ENCODE results near the gene MAST2. TPM values are rescaled to one million over a fixed set of nuclear protein-coding genes. Genes with fewer than 3 reads are reported as not detected.

The MAST2 gene
- total and polyA plus RNA-seq, 3 experiments from 2014 or later = 5.6 to 29.9 (median 29.5) TPM

DNA sequence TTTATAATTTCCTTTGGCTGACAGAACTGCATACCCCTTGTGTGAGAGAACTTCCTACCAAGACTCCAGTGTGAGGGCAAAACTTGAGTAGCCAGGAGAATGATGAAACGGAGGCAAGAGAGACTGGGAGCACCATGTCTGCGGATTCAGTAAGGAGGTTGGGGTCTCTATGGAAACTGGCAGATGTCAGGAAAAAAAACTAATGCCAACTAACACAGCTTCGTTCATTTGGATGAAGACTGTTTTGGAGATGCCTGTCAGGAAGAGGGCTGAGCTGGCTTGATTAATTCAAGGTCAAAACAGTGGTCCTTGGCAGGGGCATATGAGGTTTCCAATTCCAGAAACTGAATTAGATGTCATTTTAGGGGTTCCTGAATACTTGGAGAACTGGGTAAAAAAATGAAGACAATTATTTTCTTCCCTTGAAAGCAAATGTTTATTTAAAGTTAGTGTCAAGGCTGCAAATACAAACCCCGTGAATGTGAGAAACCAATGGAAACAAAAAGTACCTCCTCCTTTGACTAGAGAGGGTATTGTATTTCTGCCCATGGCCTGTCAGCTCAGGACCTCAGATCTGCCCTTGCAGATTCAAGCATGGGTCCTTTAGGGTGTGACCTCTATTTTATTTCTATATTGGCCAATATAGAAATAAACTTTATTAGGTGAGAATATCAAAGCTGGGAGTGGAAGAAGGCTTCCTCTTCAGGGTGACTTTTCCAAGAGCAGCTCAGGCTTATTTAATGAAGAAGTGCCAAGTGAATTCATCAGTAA, 110.5 kb downstream of the MAST2 start:
- CTCF ChIA-PET = no interaction called here
- H3K9me3 ChIP-seq (ENCODE audit: low read length) = no peaks in the 10 kb centered on the region
- H3K36me3 Mint-ChIP-seq = peaks cover 0 to 4% (median 0%) of the 10 kb centered on the region in 3 donors

DNA sequence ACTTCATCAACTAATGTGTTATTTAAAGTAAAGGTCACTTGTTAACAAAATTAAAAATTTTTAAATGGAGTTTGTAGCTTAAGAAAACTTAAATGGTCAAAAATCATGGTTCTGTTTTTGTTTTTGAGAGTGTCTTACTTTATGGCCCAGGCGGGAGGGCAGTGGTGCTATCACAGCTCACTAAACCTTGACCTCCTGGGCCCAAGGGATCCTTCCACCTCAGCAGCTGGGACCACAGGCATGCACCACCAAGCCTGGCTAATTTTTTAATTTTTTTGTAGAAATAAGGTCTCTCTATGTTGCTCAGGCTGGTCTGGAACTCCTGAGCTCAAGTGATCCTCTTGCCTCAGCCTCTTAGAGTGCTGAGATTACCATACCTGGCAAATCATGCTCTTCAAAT, 111.4 kb downstream of the MAST2 start:
- DNase-seq = no peak
- Mint-ChIP-seq H3K9me3 (no peaks in the 10 kb centered on the region), H3K27me3 (no peaks in the 10 kb centered on the region), H3K4me3 (no peak overlapping the region), H3K4me1 (peaks cover 0 to 3% (median 0%) of the 10 kb centered on the region in 3 donors), H3K27ac (no peak overlapping the region), H3K36me3 (peaks cover 0 to 4% (median 0%) of the 10 kb centered on the region in 3 donors)
- CTCF ChIA-PET = no interaction called here
- Histone ChIP-seq H3K27me3 (ENCODE audit: insufficient read depth, low read length, poor library complexity, severe bottlenecking) (no peaks in the 10 kb centered on the region), H3K4me3 (ENCODE audit: low read length) (no peak overlapping the region), H3K36me3 (ENCODE audit: insufficient read depth, low read length) (no peaks in the 10 kb centered on the region), H3K27ac (ENCODE audit: low read depth, low read length) (no peak overlapping the region), H3K9me3 (ENCODE audit: low read length) (no peaks in the 10 kb centered on the region), H3K4me1 (ENCODE audit: insufficient read depth, low read length) (no peaks in the 10 kb centered on the region)
- POLR2A ChIA-PET = interaction anchor here (1.0 kb wide), 1 partner anchor 102 kb away, joined by 3 read pairs; no protein-coding TSS in a partner anchor

More for the DNA sequence above, 110.5 kb downstream of the MAST2 start:
- H3K27me3 ChIP-seq (ENCODE audit: insufficient read depth, low read length, poor library complexity, severe bottlenecking) = no peaks in the 10 kb centered on the region
- Mint-ChIP-seq H3K27ac (no peak overlapping the region), H3K27me3 (no peaks in the 10 kb centered on the region), H3K4me1 (peaks cover 0 to 3% (median 0%) of the 10 kb centered on the region in 3 donors), H3K9me3 (no peaks in the 10 kb centered on the region), H3K4me3 (no peak overlapping the region)
- H3K27ac ChIP-seq (ENCODE audit: low read depth, low read length) = no peak overlapping the region
- POLR2A ChIA-PET = interaction anchor here (1.0 kb wide), 1 partner anchor 102 kb away, joined by 3 read pairs; no protein-coding TSS in a partner anchor
- no peak overlapping the region for H3K4me3 ChIP-seq (ENCODE audit: low read length)
- no peak for DNase-seq
- H3K4me1 ChIP-seq (ENCODE audit: insufficient read depth, low read length) = no peaks in the 10 kb centered on the region
- H3K36me3 ChIP-seq (ENCODE audit: insufficient read depth, low read length) = no peaks in the 10 kb centered on the region

GRCh38 chr1:45922374-45922773, 119.0 kb downstream of the MAST2 start:
- Mint-ChIP-seq H3K27ac (no peak overlapping the region), H3K4me3 (no peak overlapping the region), H3K4me1 (peaks cover 0 to 7% (median 0%) of the 10 kb centered on the region in 3 donors), H3K9me3 (no peaks in the 10 kb centered on the region), H3K36me3 (peaks cover 0 to 4% (median 0%) of the 10 kb centered on the region in 3 donors), H3K27me3 (no peaks in the 10 kb centered on the region)
- no peaks in the 10 kb centered on the region for H3K9me3 ChIP-seq (ENCODE audit: low read length)
- H3K27me3 ChIP-seq (ENCODE audit: insufficient read depth, low read length, poor library complexity, severe bottlenecking) = no peaks in the 10 kb centered on the region
- no peak for DNase-seq
- no peaks in the 10 kb centered on the region for H3K36me3 ChIP-seq (ENCODE audit: insufficient read depth, low read length)
- POLR2A ChIA-PET = no interaction called here
- no peaks in the 10 kb centered on the region for H3K4me1 ChIP-seq (ENCODE audit: insufficient read depth, low read length)
- CTCF ChIA-PET = interaction anchor here (1.5 kb wide), 1 partner anchor 12 kb away, joined by 4 read pairs; no protein-coding TSS in a partner anchor
- H3K27ac ChIP-seq (ENCODE audit: low read depth, low read length) = no peak overlapping the region
- H3K4me3 ChIP-seq (ENCODE audit: low read length) = no peak overlapping the region

- Mint-ChIP-seq H3K27me3 (no peaks in the 10 kb centered on the region), H3K9me3 (no peaks in the 10 kb centered on the region), H3K36me3 (peaks cover 0 to 4% (median 0%) of the 10 kb centered on the region in 3 donors), H3K27ac (no peak overlapping the region), H3K4me1 (peaks cover 0 to 7% (median 0%) of the 10 kb centered on the region in 3 donors), H3K4me3 (no peak overlapping the region)
- no peaks in the 10 kb centered on the region for H3K27me3 ChIP-seq (ENCODE audit: insufficient read depth, low read length, poor library complexity, severe bottlenecking)
- no peaks in the 10 kb centered on the region for H3K9me3 ChIP-seq (ENCODE audit: low read length)
- H3K36me3 ChIP-seq (ENCODE audit: insufficient read depth, low read length) = no peaks in the 10 kb centered on the region
- ChIA-PET CTCF (no interaction called here), POLR2A (no interaction called here)
- H3K4me1 ChIP-seq (ENCODE audit: insufficient read depth, low read length) = no peaks in the 10 kb centered on the region
- no peak overlapping the region for H3K4me3 ChIP-seq (ENCODE audit: low read length)
- no peak overlapping the region for H3K27ac ChIP-seq (ENCODE audit: low read depth, low read length)
- DNase-seq = no peak
These were observed 119.4 kb downstream of the MAST2 start for GRCh38 chr1:45922813-45923212.

DNA sequence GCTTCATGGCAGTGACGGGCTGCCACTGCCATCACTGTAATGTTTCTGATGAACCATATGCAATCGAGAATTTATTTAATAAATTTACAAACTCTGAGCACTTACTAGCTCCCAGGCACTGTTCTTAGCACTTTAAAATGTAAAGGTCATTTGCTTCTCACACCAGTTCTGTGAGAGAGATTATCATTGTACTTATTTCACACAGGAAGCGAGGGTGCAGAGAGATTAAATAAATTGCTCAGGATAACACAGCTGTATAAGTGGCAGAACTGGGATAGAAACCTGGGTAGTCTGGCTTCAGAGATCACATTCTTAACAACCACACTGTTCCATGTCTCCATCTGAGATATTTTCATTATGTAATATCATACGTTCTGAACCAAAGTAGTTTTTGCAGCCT, 119.9 kb downstream of the MAST2 start:
- Histone ChIP-seq H3K9me3 (ENCODE audit: low read length) (no peaks in the 10 kb centered on the region), H3K4me3 (ENCODE audit: low read length) (no peak overlapping the region), H3K4me1 (ENCODE audit: insufficient read depth, low read length) (no peaks in the 10 kb centered on the region), H3K27me3 (ENCODE audit: insufficient read depth, low read length, poor library complexity, severe bottlenecking) (no peaks in the 10 kb centered on the region), H3K27ac (ENCODE audit: low read depth, low read length) (no peak overlapping the region), H3K36me3 (ENCODE audit: insufficient read depth, low read length) (no peaks in the 10 kb centered on the region)
- ChIA-PET POLR2A (no interaction called here), CTCF (no interaction called here)
- H3K27ac Mint-ChIP-seq = no peak overlapping the region
- H3K36me3 Mint-ChIP-seq = no peaks in the 10 kb centered on the region
- DNase-seq = no peak
- no peak overlapping the region for H3K4me3 Mint-ChIP-seq
- no peaks in the 10 kb centered on the region for H3K9me3 Mint-ChIP-seq
- H3K4me1 Mint-ChIP-seq = peaks cover 0 to 8% (median 0%) of the 10 kb centered on the region in 3 donors
- no peaks in the 10 kb centered on the region for H3K27me3 Mint-ChIP-seq

GRCh38 chr1:45924736-45925135, 121.3 kb downstream of the MAST2 start:
- Mint-ChIP-seq H3K4me1 (peaks cover 10 to 20% (median 11%) of the 10 kb centered on the region in 3 donors), H3K36me3 (no peaks in the 10 kb centered on the region), H3K27me3 (no peaks in the 10 kb centered on the region), H3K27ac (peak overlapping the region in 1 of 8 donors; percentile 64), H3K4me3 (no peak overlapping the region), H3K9me3 (no peaks in the 10 kb centered on the region)
- Histone ChIP-seq H3K36me3 (ENCODE audit: insufficient read depth, low read length) (no peaks in the 10 kb centered on the region), H3K27me3 (ENCODE audit: insufficient read depth, low read length, poor library complexity, severe bottlenecking) (no peaks in the 10 kb centered on the region), H3K4me1 (ENCODE audit: insufficient read depth, low read length) (no peaks in the 10 kb centered on the region), H3K9me3 (ENCODE audit: low read length) (no peaks in the 10 kb centered on the region), H3K4me3 (ENCODE audit: low read length) (no peak overlapping the region), H3K27ac (ENCODE audit: low read depth, low read length) (no peak overlapping the region)
- POLR2A ChIA-PET = no interaction called here
- no peak for DNase-seq
- CTCF ChIA-PET = no interaction called here

- CTCF ChIA-PET = no interaction called here
- Histone ChIP-seq H3K27ac (ENCODE audit: low read depth, low read length) (no peak overlapping the region), H3K27me3 (ENCODE audit: insufficient read depth, low read length, poor library complexity, severe bottlenecking) (no peaks in the 10 kb centered on the region), H3K4me3 (ENCODE audit: low read length) (no peak overlapping the region), H3K36me3 (ENCODE audit: insufficient read depth, low read length) (no peaks in the 10 kb centered on the region), H3K9me3 (ENCODE audit: low read length) (no peaks in the 10 kb centered on the region), H3K4me1 (ENCODE audit: insufficient read depth, low read length) (no peaks in the 10 kb centered on the region)
- Mint-ChIP-seq H3K4me1 (peaks cover 10 to 20% (median 11%) of the 10 kb centered on the region in 3 donors), H3K4me3 (no peak overlapping the region), H3K27me3 (no peaks in the 10 kb centered on the region), H3K9me3 (no peaks in the 10 kb centered on the region), H3K36me3 (no peaks in the 10 kb centered on the region), H3K27ac (peak overlapping the region in 1 of 8 donors; percentile 12)
- POLR2A ChIA-PET = no interaction called here
- no peak for DNase-seq
These were observed 122.4 kb downstream of the MAST2 start for GRCh38 chr1:45925728-45926287.

DNA sequence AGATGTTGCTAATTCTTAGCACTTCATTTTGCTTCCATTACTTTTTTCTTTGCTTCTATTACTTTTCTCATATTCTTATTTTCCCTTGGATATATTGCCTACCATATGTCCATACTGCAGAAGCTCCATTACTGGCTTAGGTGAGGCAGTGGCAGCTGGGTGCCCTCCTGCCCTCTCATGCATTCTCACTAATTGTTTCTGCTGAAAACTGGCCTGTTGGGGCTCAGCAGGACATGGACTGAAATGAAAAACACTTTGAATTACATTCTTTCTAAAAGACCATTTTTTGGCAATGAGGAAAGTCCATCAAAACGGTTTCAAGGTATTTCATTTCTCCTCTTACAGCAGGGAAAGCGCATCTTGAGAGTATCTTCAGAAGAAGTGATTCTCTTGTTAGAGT, 122.9 kb downstream of the MAST2 start:
- H3K4me3 Mint-ChIP-seq = no peak overlapping the region

More for the DNA sequence above, 122.9 kb downstream of the MAST2 start:
- DNase-seq = no peak
- H3K4me3 ChIP-seq (ENCODE audit: low read length) = no peak overlapping the region
- Mint-ChIP-seq H3K27me3 (no peaks in the 10 kb centered on the region), H3K4me1 (peaks cover 10 to 20% (median 11%) of the 10 kb centered on the region in 3 donors), H3K9me3 (no peaks in the 10 kb centered on the region), H3K36me3 (no peaks in the 10 kb centered on the region), H3K27ac (peak overlapping the region in 2 of 8 donors; percentile 7 to 12)
- ChIA-PET POLR2A (no interaction called here), CTCF (no interaction called here)
- H3K9me3 ChIP-seq (ENCODE audit: low read length) = no peaks in the 10 kb centered on the region
- H3K4me1 ChIP-seq (ENCODE audit: insufficient read depth, low read length) = no peaks in the 10 kb centered on the region
- H3K27ac ChIP-seq (ENCODE audit: low read depth, low read length) = no peak overlapping the region
- no peaks in the 10 kb centered on the region for H3K27me3 ChIP-seq (ENCODE audit: insufficient read depth, low read length, poor library complexity, severe bottlenecking)
- no peaks in the 10 kb centered on the region for H3K36me3 ChIP-seq (ENCODE audit: insufficient read depth, low read length)
